Stimulated activated CD4-positive, alpha-beta T cell treated with anti-CD3 and anti-CD28 coated beads, Interleukin-4, amount 100 ng/mL, for 4 hours (primary cell): Measurements from ENCODE around the gene PJVK.

Experiments used
- DNase-seq, 2 experiments: peaks; one replicate each; pipeline ENCODE4 v3.0.0-alpha.2; 2020

PJVK gene

DNA sequence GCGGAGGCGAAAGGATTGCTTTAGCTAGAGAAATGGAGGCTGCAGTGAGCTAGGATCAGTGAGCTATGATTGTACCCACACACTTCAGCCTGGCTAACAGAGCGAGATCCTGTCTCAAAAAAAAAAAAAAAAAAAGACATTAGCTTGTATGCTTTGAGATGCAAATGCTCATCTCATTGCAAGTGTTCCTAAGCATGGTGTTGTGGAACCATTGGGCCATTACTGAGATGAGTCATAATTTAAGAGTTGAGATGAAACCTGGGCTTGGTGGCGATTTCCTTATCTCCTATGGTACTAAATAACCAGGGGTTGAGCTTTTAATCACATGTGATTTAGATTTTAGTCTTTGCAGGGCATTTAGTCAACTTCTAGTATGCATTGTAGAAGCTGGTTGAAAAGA lies 31.3 kb downstream of the PJVK start:
- DNase-seq = no peak

DNA sequence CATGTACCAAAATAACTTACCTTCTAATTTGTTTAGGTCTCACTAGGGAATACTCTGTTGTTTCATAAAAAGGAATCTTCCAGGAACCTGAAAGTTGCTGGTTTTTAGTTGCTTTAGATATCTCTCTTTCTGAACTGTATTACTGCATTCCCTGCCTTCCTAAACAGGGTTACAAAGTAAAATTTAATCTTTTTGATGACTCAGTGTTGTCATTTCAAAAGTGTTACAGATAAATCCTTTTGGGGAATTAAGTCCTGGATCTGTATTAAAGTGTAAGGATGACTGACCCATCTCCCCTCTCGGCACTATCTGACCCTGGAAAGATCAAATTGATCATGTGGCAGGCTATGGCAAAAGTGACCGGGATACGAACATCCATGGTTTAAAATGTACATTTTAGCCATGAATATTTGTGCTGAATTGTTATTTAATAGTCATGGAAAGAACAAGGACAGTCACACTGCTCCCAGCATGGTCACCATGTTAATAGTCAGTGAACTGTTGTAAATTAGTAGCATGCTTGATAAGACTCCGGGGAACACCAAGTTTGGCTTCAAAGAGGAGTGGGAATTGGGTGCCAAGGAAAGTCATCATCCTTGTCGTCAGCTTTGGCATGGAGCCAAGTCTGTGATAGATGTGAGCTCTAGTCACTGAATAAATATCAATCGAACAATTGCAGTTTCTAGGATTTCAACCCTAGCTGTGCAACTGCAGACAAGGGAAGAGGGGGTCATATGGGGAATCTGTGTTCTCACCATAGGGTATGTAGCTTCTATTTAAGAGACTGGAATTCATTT lies 33.3 kb downstream of the PJVK start:
- DNase-seq = no peak

- DNase-seq = no peak
Observed at GRCh38 chr2:178485356-178485755, 34.2 kb downstream of the PJVK start.

- DNase-seq = no peak
Observed at GRCh38 chr2:178491612-178492011, 40.4 kb downstream of the PJVK start.

- no peak for DNase-seq
Observed at GRCh38 chr2:178496049-178496448, 44.9 kb downstream of the PJVK start.

- DNase-seq = no peak
Observed at GRCh38 chr2:178498137-178498536, 47.0 kb downstream of the PJVK start.

DNA sequence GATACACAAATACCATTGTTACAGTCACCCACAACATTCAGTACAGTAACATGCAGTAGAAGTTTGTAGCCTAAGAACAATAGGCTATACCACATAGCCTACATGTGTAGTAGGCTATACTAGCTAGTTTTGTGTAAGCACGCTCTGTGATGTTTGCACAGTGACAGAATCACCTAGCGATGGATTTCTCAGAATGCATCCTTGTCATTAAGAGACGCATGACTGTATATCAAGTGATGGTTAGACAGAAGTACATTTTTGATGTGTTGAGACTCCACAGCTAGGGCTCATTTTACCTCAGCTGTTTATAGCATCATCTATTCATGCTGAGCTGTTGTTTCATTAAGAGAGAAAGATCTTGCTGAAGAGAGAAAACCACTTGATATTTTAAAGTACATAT lies 48.5 kb downstream of the PJVK start:
- no peak for DNase-seq

DNA sequence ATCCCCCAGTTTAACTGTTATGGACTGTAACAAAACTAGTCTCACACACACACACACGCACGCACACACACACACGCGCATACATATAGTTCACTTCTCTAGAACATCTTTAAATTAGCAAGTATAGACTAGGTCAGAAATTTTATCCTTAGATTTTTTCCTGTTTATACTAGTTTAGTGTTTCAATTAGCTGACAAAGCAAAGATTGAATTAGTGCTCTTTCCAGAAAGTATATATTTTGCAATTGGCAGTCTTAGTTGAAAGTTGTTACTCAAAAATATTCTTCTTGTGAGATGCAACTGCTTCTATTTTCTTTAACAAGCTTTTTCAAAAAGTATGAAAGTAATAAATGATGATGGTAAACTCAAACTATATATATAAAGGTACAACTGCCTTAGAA lies 51.6 kb downstream of the PJVK start:
- no peak for DNase-seq

- no peak for DNase-seq
Observed at GRCh38 chr2:178506101-178506500, 54.9 kb downstream of the PJVK start.

DNA sequence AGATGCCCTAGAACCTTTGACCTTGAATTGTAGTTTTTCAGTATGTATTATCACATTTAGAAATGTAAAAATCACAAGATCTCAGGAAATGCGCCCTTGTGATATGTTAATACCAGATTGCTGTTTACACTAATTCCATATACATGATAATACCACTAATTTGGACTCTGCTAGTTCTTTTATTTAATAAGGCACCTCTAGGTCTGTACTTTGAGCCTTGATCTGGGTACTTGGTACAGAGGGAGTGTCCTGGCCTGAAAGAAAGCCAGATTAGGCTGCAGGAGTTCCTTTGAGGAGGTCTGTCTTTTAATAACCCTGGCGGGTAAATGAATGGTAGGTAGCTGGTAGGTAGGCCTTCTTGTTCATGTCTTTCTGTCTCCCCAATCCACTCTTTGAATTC lies 55.3 kb downstream of the PJVK start:
- DNase-seq = no peak

- DNase-seq = no peak
Observed at GRCh38 chr2:178506949-178507348, 55.8 kb downstream of the PJVK start.

DNA sequence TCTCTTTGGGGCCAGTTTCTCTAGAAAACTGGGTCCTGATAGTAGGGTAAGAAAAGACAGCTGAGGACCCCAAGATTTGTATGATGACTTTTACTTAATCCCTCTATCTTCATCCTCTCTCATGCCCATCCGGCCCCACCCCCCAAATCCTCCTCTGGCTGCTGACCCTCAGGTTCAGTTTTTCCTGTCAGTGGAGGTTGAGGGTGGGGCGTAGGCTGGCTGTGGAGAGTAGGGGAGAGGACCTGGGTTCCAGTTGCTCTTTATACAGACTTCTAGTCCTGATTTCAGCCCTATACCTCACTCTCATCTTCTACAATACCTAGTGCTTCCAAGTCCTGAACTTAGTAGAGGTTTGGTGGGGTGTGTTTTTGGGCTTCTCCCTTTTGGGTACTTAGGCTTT lies 57.5 kb downstream of the PJVK start:
- DNase-seq = no peak

GRCh38 chr2:178510384-178510783 lies 59.2 kb downstream of the PJVK start:
- no peak for DNase-seq
